H1 (cell line): ENCODE data around the gene VENTX. TPM values are rescaled to one million over a fixed set of nuclear protein-coding genes. Genes with fewer than 3 reads are reported as not detected.
A peak's percentile ranks its signal among the peaks of the same experiment; 100 is the strongest.

Experiments
- CTCF ChIA-PET: fragments of 300-600 bp; sonication (Branson Sonifier 250); formaldehyde crosslinking; loops from one replicate; lab custom pipeline; 2021; ENCODE audit not compliant: partially characterized antibody; lab: Charles Lee
- POLR2A ChIA-PET: fragments of 300-600 bp; sonication (Branson Sonifier 250); formaldehyde crosslinking; loops from one replicate; lab custom pipeline; 2021; ENCODE audit warnings: inconsistent platforms; ENCODE audit not compliant: partially characterized antibody; lab: Charles Lee
- DNase-seq, 2 experiments: peaks; one replicate each; pipeline versions ENCODE4 v3.0.0 to v3.0.0-alpha.2; 2010 to 2022; ENCODE audit warnings: low spot score in 2 of 2, low read depth in 1 of 2, mixed read lengths in 1 of 2
- FAIRE-seq: peaks from 2 replicates; lab custom pipeline; 2011; peaks lifted over from hg19 to GRCh38; lab: Jason Lieb, UNC
- H2AFZ ChIP-seq: 2 replicates; pipeline ENCODE4 v1.8.1; 2012; ENCODE audit warnings: low read length, inconsistent platforms
- H2AK5ac ChIP-seq: 2 replicates; pipeline ENCODE4 v1.6.1; 2013; ENCODE audit warnings: low read depth, low read length
- H2BK120ac ChIP-seq: replicated peaks from 2 replicates; pipeline ENCODE3; 2013; ENCODE audit warnings: low read depth, low read length, inconsistent platforms
- H2BK12ac ChIP-seq: 2 replicates; pipeline ENCODE4 v1.6.1; 2013; ENCODE audit warnings: low read depth, low read length
- H2BK15ac ChIP-seq: 2 replicates; pipeline ENCODE4 v1.6.1; 2013; ENCODE audit warnings: low read length
- H2BK20ac ChIP-seq: 2 replicates; pipeline ENCODE4 v1.6.1; 2013; ENCODE audit warnings: low read length
- H2BK5ac ChIP-seq: 2 replicates; pipeline ENCODE4 v1.6.1; 2013; ENCODE audit warnings: low read depth, low read length
- H3K14ac ChIP-seq: 2 replicates; pipeline ENCODE4 v1.6.1; 2013; ENCODE audit warnings: inconsistent platforms; ENCODE audit not compliant: insufficient read length
- H3K18ac ChIP-seq: 2 replicates; pipeline ENCODE4 v1.6.1; 2013; ENCODE audit warnings: low read length; ENCODE audit errors: extremely low read depth
- H3K23ac ChIP-seq: 2 replicates; pipeline ENCODE4 v1.6.1; 2013; ENCODE audit warnings: inconsistent platforms; ENCODE audit not compliant: insufficient read length
- H3K23me2 ChIP-seq: 2 replicates; pipeline ENCODE4 v1.6.1; 2013; ENCODE audit warnings: low read depth, low read length
- H3K27ac ChIP-seq: 2 replicates; pipeline ENCODE4 v1.6.1; 2011; ENCODE audit warnings: low read depth, low read length, inconsistent platforms
- H3K27me3 ChIP-seq, 4 experiments: replicated peaks in 1 of 4; 1 replicate in 1 of 4; 2 replicates in 3 of 4; pipeline versions ENCODE4 v1.6.1 to v1.8.1; 2011 to 2013; ENCODE audit warnings: low read length in 3 of 4, mild to moderate bottlenecking in 3 of 4, inconsistent platforms in 2 of 4, mixed read lengths in 2 of 4, moderate library complexity in 1 of 4; ENCODE audit not compliant: control insufficient read depth in 3 of 4, insufficient read depth in 3 of 4; ENCODE audit errors: extremely low read depth in 1 of 4
- H3K36me3 ChIP-seq, 4 experiments: 2 replicates each; pipeline versions ENCODE4 v1.6.1 to v1.8.1; 2011 to 2013; ENCODE audit warnings: mild to moderate bottlenecking in 4 of 4, low read length in 3 of 4, moderate library complexity in 2 of 4, control low read depth in 1 of 4, inconsistent platforms in 1 of 4; ENCODE audit not compliant: insufficient read depth in 4 of 4, control insufficient read depth in 2 of 4
- H3K4ac ChIP-seq: replicated peaks from 2 replicates; pipeline ENCODE3; 2013; ENCODE audit warnings: low read length, low read depth, mixed read lengths, inconsistent platforms; ENCODE audit not compliant: insufficient read length
- H3K4me1 ChIP-seq, 4 experiments: replicated peaks in 1 of 4; 1 replicate in 1 of 4; 2 replicates in 3 of 4; pipeline versions ENCODE4 v1.6.1 to v1.8.1; 2011 to 2013; ENCODE audit warnings: low read length in 3 of 4, inconsistent platforms in 2 of 4, mixed read lengths in 1 of 4; ENCODE audit not compliant: insufficient read depth in 4 of 4, control insufficient read depth in 3 of 4
- H3K4me2 ChIP-seq, 2 experiments: 2 replicates each; pipeline versions ENCODE4 v1.6.1 to v1.8.1; 2011 to 2013; ENCODE audit warnings: low read depth in 2 of 2, low read length in 2 of 2, control low read depth in 1 of 2, inconsistent platforms in 1 of 2, mild to moderate bottlenecking in 1 of 2; ENCODE audit not compliant: insufficient read depth in 1 of 2
- H3K4me3 ChIP-seq, 4 experiments: fragments of 200-600, 300-600 bp in 1 of 4; sonication (generic), shearing (Covaris generic), sonication (Bioruptor Twin) in 1 of 4; 2 replicates each; pipeline versions ENCODE4 v1.5.1 to v1.8.1; 2011 to 2016; ENCODE audit warnings: low read length in 4 of 4, low read depth in 3 of 4, control low read depth in 2 of 4, inconsistent platforms in 2 of 4, mild to moderate bottlenecking in 2 of 4, mixed read lengths in 1 of 4, moderate library complexity in 1 of 4; ENCODE audit not compliant: insufficient read depth in 2 of 4; ENCODE audit errors: extremely low read depth in 1 of 4
- H3K56ac ChIP-seq: replicated peaks from 2 replicates; pipeline ENCODE3; 2013; ENCODE audit warnings: low read depth, mild to moderate bottlenecking, mixed read lengths, low read length, inconsistent platforms; ENCODE audit not compliant: insufficient read length
- H3K79me1 ChIP-seq: 2 replicates; pipeline ENCODE4 v1.6.1; 2013; ENCODE audit warnings: low read depth, low read length, control low read depth
- H3K79me2 ChIP-seq, 2 experiments: 2 replicates each; pipeline versions ENCODE4 v1.6.1 to v1.8.1; 2012 to 2013; ENCODE audit warnings: low read length in 2 of 2, mild to moderate bottlenecking in 2 of 2, inconsistent platforms in 1 of 2; ENCODE audit not compliant: insufficient read depth in 2 of 2, control insufficient read depth in 1 of 2
- H3K9ac ChIP-seq, 4 experiments: replicated peaks in 1 of 4; 1 replicate in 1 of 4; 2 replicates in 3 of 4; pipeline versions ENCODE4 v1.6.1 to v1.8.1; 2011 to 2013; ENCODE audit warnings: low read depth in 3 of 4, low read length in 3 of 4, control low read depth in 2 of 4, mild to moderate bottlenecking in 2 of 4, moderate library complexity in 2 of 4, inconsistent platforms in 1 of 4; ENCODE audit errors: extremely low read depth in 1 of 4
- H3K9me3 ChIP-seq, 2 experiments: 2 replicates each; pipeline versions ENCODE4 v1.6.1 to v1.8.1; 2012 to 2013; ENCODE audit warnings: mild to moderate bottlenecking in 2 of 2, moderate library complexity in 2 of 2, control low read depth in 1 of 2, inconsistent platforms in 1 of 2, low read depth in 1 of 2, low read length in 1 of 2, mixed read lengths in 1 of 2; ENCODE audit not compliant: insufficient read depth in 2 of 2
- H4K20me1 ChIP-seq, 2 experiments: replicated peaks in 1 of 2; 2 replicates each; pipeline versions ENCODE3 to v1.8.1; 2011 to 2013; ENCODE audit warnings: inconsistent platforms in 2 of 2, low read length in 2 of 2, mild to moderate bottlenecking in 1 of 2; ENCODE audit not compliant: insufficient read depth in 2 of 2, control insufficient read depth in 1 of 2
- H4K5ac ChIP-seq: 2 replicates; pipeline ENCODE4 v1.6.1; 2013; ENCODE audit warnings: low read length, low read depth, mixed read lengths, inconsistent platforms; ENCODE audit not compliant: insufficient read length
- H4K8ac ChIP-seq: 2 replicates; pipeline ENCODE4 v1.8.0; 2013; ENCODE audit warnings: mild to moderate bottlenecking, moderate library complexity, low read length, inconsistent platforms; ENCODE audit not compliant: insufficient read depth; ENCODE audit errors: extremely low read depth
- H4K91ac ChIP-seq: replicated peaks from 2 replicates; pipeline ENCODE3; 2013; ENCODE audit warnings: low read length, mixed read lengths, inconsistent platforms; ENCODE audit not compliant: insufficient read length
- BACH1 ChIP-seq: IDR thresholded peaks from 2 replicates; pipeline ENCODE4 v1.6.1; 2012; ENCODE audit warnings: low read length, improper control_type of control experiment
- BRCA1 ChIP-seq: IDR thresholded peaks from 2 replicates; pipeline ENCODE4 v1.6.1; 2012; ENCODE audit warnings: low read depth, low read length, improper control_type of control experiment
- CBX5 ChIP-seq: fragments of 300-800, 300-1000 bp; sonication (generic); IDR thresholded peaks from 2 replicates; pipeline ENCODE4 v1.7.1; 2016; ENCODE audit warnings: antibody characterized with exemption, low read length, low read depth
- GTF2F1 ChIP-seq: IDR thresholded peaks from 2 replicates; pipeline ENCODE4 v1.6.1; 2012; ENCODE audit warnings: low read depth, low read length, improper control_type of control experiment, borderline replicate concordance
- JUND ChIP-seq: IDR thresholded peaks from 2 replicates; pipeline ENCODE4 v1.6.1; 2011; ENCODE audit warnings: mild to moderate bottlenecking, improper control_type of control experiment, low read length
- KDM5A ChIP-seq: fragments of 200-600 bp; IDR thresholded peaks from 2 replicates; pipeline ENCODE4 v1.7.1; 2012; ENCODE audit warnings: mild to moderate bottlenecking, low read length, inconsistent platforms, mixed read lengths
- PHF8 ChIP-seq: fragments of 200-600 bp; sonication (generic); conservative IDR thresholded peaks from 2 replicates; pipeline ENCODE4 v1.7.1; 2012; ENCODE audit warnings: low read depth, mild to moderate bottlenecking, inconsistent platforms, low read length, moderate library complexity
- SRF ChIP-seq: IDR thresholded peaks from 2 replicates; pipeline ENCODE4 v1.6.1; 2011; ENCODE audit warnings: mild to moderate bottlenecking, low read depth, low read length, moderate library complexity
- WGBS, 2 experiments: shearing (Covaris generic) in 1 of 2; methylation state at CpG; one replicate each; pipeline versions ENCODE4 v1.1.6 to v1.1.7; 2013 to 2015; ENCODE audit warnings: low lambda C conversion rate in 2 of 2, mixed read lengths in 2 of 2, inconsistent platforms in 1 of 2, low coverage in 1 of 2, missing lambda C conversion rate in 1 of 2; ENCODE audit not compliant: insufficient replicate concordance in 2 of 2, insufficient coverage in 1 of 2, insufficient read length in 1 of 2; ENCODE audit errors: extremely low coverage in 1 of 2, missing lambda C conversion rate in 1 of 2; 5-methylcytosine and 5-hydroxymethylcytosine counted together
- polyA plus RNA-seq, 7 experiments: library from polyadenylated mRNA; depleted of rRNA in 3 of 7; stranded (reverse) in 5 of 7; unstranded in 2 of 7; fragments of >200 nt in 5 of 7; fragments of 200-250 nt in 2 of 7; gene quantifications; 1 replicate in 5 of 7; 2 replicates in 1 of 7; 4 replicates in 1 of 7; pipeline versions ENCODE4 v1.2.1 to v1.2.3, GENCODE V29; 2011 to 2013; ENCODE audit warnings: missing spikeins in 2 of 7, mixed read lengths in 2 of 7
- total RNA-seq: library from RNA; stranded (reverse); fragmentation: NEBNext Ultra II Directional; extraction: Animal tissue kit (Norgen Biotek cat#: 25700); gene quantifications from 2 replicates; pipeline ENCODE4 v1.2.1, GENCODE V29; 2021

VENTX gene
- total and polyA plus RNA-seq, 2 of the 8 experiments (the other 6 are each of a cell fraction or from before 2014, with no cell fraction given) = 5.6 TPM

- Histone ChIP-seq H4K5ac (peak overlapping the region; percentile 75), H2BK15ac (no peak overlapping the region), H3K4me2 (peak overlapping the region; percentile 72 to 94), H3K9me3 (no peaks in the 10 kb centered on the region), H3K4ac (no peak overlapping the region), H3K27me3 (peaks cover 0 to 15% (median 8%) of the 10 kb centered on the region in 4 experiments; a peak in 6 of 7 replicates), H4K20me1 (no peaks in the 10 kb centered on the region), H2BK120ac (no peak overlapping the region), H3K36me3 (no peaks in the 10 kb centered on the region), H3K9ac (peak overlapping the region in 1 of 4 experiments; percentile 83; a peak in 2 of 7 replicates), H3K4me3 (peak overlapping the region; percentile 39 to 89 (median 58)), H4K8ac (0 out of 2 replicates have a peak overlapping the region, but pooled peaks have one; percentile 79), H4K91ac (no peak overlapping the region), H2BK20ac (no peak overlapping the region), H2AFZ (no peak overlapping the region), H3K79me2 (no peaks in the 10 kb centered on the region), H3K23me2 (peaks cover 7% of the 10 kb centered on the region; the same call in 1 of the 2 replicates), H2BK5ac (no peak overlapping the region), H2AK5ac (no peak overlapping the region), H3K27ac (no peak overlapping the region), H2BK12ac (no peak overlapping the region), H3K79me1 (no peaks in the 10 kb centered on the region), H3K4me1 (peaks cover 0 to 20% (median 11%) of the 10 kb centered on the region in 4 experiments; a peak in 5 of 7 replicates), H3K56ac (no peak overlapping the region), H3K14ac (no peak overlapping the region), H3K23ac (no peak overlapping the region), H3K18ac (peak overlapping the region; percentile 78)
- no peak for FAIRE-seq
- POLR2A ChIA-PET = interaction anchor here (1.8 kb wide), 1 partner anchor 16 kb away, joined by 7 read pairs; the partner anchor contains the start of gene ADAM8
- CTCF ChIA-PET = interaction anchor here (0.6 to 2.4 kb wide), 4 partner anchors 16 to 46 kb away, joined by 3 to 8 read pairs (median 4); no protein-coding TSS in a partner anchor
- 1% methylated on average over 27 of the region's 79 CpGs; no CpG with 5 or more reads in 1 of the 2 experiments for WGBS, 2 experiments
- TF ChIP-seq GTF2F1 (no peak), KDM5A (no peak), BACH1 (no peak), BRCA1 (no peak), PHF8 (peak; percentile 63; the same call in 1 of the 2 replicates), CBX5 (no peak), SRF (no peak), JUND (no peak)
- peak in 1 of 2 experiments; percentile 78 for DNase-seq
These were observed 24.2 kb downstream of the VENTX start for GRCh38 chr10:133261726-133262325.
